Measurements from ENCODE around the gene ACKR3. TPM values are rescaled to one million over a fixed set of nuclear protein-coding genes. Genes with fewer than 3 reads are reported as not detected.

ACKR3 gene
- total and polyA plus RNA-seq, 10 of the 15 experiments (the other 5 are each of a cell fraction or from before 2014, with no cell fraction given), result 3.0 to 154 (median 6.4) TPM

DNA sequence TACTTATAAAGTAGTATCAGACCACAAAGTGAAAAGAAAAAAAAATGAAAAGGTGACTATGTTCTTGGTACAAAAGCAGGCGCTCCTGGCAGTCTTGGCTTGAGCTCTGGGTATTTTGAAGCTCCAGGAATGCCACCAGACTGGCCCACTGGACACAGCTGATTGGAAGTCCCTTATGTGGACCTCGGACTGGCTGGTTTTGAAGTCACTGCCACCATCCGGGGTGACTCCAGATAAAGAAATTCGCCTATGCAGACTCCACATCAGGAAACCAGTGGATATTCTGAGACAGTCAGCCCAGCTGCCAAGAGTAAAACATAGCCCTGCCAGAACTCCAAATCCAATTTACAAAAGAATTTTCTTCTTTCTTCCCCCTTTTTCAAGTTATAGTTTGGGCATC is 28.0 kb downstream of the ACKR3 start:
- Histone ChIP-seq H3K4me2 (ENCODE audit: control insufficient read depth, insufficient read depth) (no peak overlapping the region), H3K27me3 (replicated peaks in 1 of 2; ENCODE audit: control insufficient read depth in 2 of 2, insufficient read depth in 2 of 2, low read length in 1 of 2) (no peaks in the 10 kb centered on the region), H2AFZ (ENCODE audit: control insufficient read depth, low read depth, low read length) (no peak overlapping the region), H3K9ac (ENCODE audit: control insufficient read depth, insufficient read depth, low read length) (no peak overlapping the region), H3K4me1 (ENCODE audit: control insufficient read depth, insufficient read depth, low read length) (no peaks in the 10 kb centered on the region), H3K27ac (ENCODE audit: control insufficient read depth, insufficient read depth) (no peak overlapping the region), H3K4me3 (no peak overlapping the region), H3K9me3 (replicated peaks; ENCODE audit: control insufficient read depth, insufficient read depth, low read length) (no peaks in the 10 kb centered on the region; the same call in 2 of the 3 replicates), H3K79me2 (ENCODE audit: control insufficient read depth, insufficient read depth, low read length) (no peaks in the 10 kb centered on the region), H3K36me3 (ENCODE audit: control insufficient read depth in 2 of 2, insufficient read depth in 2 of 2, low read length in 1 of 2) (no peaks in the 10 kb centered on the region), H4K20me1 (ENCODE audit: control insufficient read depth, insufficient read depth) (no peaks in the 10 kb centered on the region)
- SMC1A ChIA-PET (ENCODE audit: uncharacterized antibody, unreplicated experiment), result interaction anchor here (0.9 to 2.7 kb wide), 8 partner anchors 9 to 85 kb away, joined by 3 to 11 read pairs (median 4); partner anchors contain the start of gene ACKR3
- ATAC-seq (no peak), FAIRE-seq (no peak), DNase-seq (ENCODE audit: low read depth, low spot score) (no peak)
- in situ Hi-C loops (cut with MboI), result no loop called here
- intact Hi-C loops (cut with micrococcal nuclease; ENCODE audit: unreplicated experiment), result no loop called here
- 33% methylated on average over 4 of the region's 4 CpGs for whole genome bisulfite sequencing (ENCODE audit: insufficient coverage, insufficient replicate concordance, low lambda C conversion rate, missing lambda C conversion rate)
- no TSS peak for BruUV-seq (replicated peaks)
- POLR2A ChIA-PET, result no interaction called here
- CTCF ChIA-PET, result interaction anchor here (1.1 to 1.4 kb wide), 3 partner anchors 10 to 248 kb away, joined by 3 to 6 read pairs (median 3); no protein-coding TSS in a partner anchor
- RAD21 ChIA-PET (ENCODE audit: unreplicated experiment), result interaction anchor here (2.3 kb wide), 1 partner anchor 28 kb away, joined by 5 read pairs; the partner anchor contains the start of gene ACKR3
- TF ChIP-seq JUND (IDR thresholded peaks at IDR 0.05; ENCODE audit: low read depth, low read length) (no peak), CREB1 (IDR thresholded peaks at IDR 0.05; ENCODE audit: low read depth) (no peak), IRF5 (IDR thresholded peaks at IDR 0.05; ENCODE audit: borderline replicate concordance) (no peak), NKRF (conservative IDR thresholded peaks at IDR 0.05) (no peak), ZNF207 (IDR thresholded peaks at IDR 0.05; ENCODE audit: borderline replicate concordance) (no peak), MYB (IDR thresholded peaks at IDR 0.05; ENCODE audit: borderline replicate concordance, low read depth, low read length) (no peak), SREBF2 (IDR thresholded peaks at IDR 0.05; ENCODE audit: low read length) (no peak), SUZ12 (IDR thresholded peaks at IDR 0.05; ENCODE audit: unreplicated experiment) (no peak), ATF7 (IDR thresholded peaks at IDR 0.05; ENCODE audit: low read depth) (no peak)
- TF ChIP-seq, protein P1, sequence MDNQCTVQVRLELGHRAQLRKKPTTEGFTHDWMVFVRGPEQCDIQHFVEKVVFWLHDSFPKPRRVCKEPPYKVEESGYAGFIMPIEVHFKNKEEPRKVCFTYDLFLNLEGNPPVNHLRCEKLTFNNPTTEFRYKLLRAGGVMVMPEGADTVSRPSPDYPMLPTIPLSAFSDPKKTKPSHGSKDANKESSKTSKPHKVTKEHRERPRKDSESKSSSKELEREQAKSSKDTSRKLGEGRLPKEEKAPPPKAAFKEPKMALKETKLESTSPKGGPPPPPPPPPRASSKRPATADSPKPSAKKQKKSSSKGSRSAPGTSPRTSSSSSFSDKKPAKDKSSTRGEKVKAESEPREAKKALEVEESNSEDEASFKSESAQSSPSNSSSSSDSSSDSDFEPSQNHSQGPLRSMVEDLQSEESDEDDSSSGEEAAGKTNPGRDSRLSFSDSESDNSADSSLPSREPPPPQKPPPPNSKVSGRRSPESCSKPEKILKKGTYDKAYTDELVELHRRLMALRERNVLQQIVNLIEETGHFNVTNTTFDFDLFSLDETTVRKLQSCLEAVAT (IDR thresholded peaks at IDR 0.05), result no peak
